Measurements from ENCODE around the gene CMBL. TPM values are rescaled to one million over a fixed set of nuclear protein-coding genes. Genes with fewer than 3 reads are reported as not detected.
"Not testable (repeated sequence)": the region's sequence is repeated elsewhere in the genome, so short reads cannot be mapped to it uniquely, and the experiment has no call there.

Gene CMBL
- total and polyA plus RNA-seq, 5 experiments from 2014 or later = 0.35 to 0.69 (median 0.51) TPM

GRCh38 chr5:10251405-10251804 is 56.3 kb downstream of the CMBL start:
- DNase-seq = no peak
- Mint-ChIP-seq H3K27me3 (no peaks in the 10 kb centered on the region), H3K36me3 (peaks cover 0 to 40% (median 8%) of the 10 kb centered on the region in 3 donors), H3K4me1 (peaks cover 25 to 68% (median 64%) of the 10 kb centered on the region in 4 donors), H3K9me3 (peaks cover 0 to 2% (median 0%) of the 10 kb centered on the region in 9 donors), H3K27ac (peak overlapping the region; percentile 52 to 100 (median 85)), H3K4me3 (peak overlapping the region; percentile 82 to 96 (median 91))
- POLR2A ChIA-PET = interaction anchor here (3.4 kb wide), 1 partner anchor 102 kb away, joined by 30 read pairs; the partner anchor contains the start of gene MARCHF6
- no peak for ATAC-seq

- Mint-ChIP-seq H3K27ac (peak overlapping the region; percentile 52 to 100 (median 85)), H3K36me3 (peaks cover 0 to 35% (median 5%) of the 10 kb centered on the region in 3 donors), H3K27me3 (no peaks in the 10 kb centered on the region), H3K4me3 (peak overlapping the region; percentile 82 to 96 (median 91)), H3K9me3 (peaks cover 0 to 2% (median 0%) of the 10 kb centered on the region in 9 donors), H3K4me1 (peaks cover 25 to 65% (median 61%) of the 10 kb centered on the region in 4 donors)
- DNase-seq = peak in 5 of 10 donors; percentile 6 to 44 (median 22)
- peak; percentile 27 to 45 for ATAC-seq
- POLR2A ChIA-PET = interaction anchor here (1.3 to 3.4 kb wide), 2 partner anchors 12 to 102 kb away, joined by 4 to 30 read pairs; partner anchors contain the start of gene MARCHF6
These were observed 56.9 kb downstream of the CMBL start for GRCh38 chr5:10250806-10251276.

DNA sequence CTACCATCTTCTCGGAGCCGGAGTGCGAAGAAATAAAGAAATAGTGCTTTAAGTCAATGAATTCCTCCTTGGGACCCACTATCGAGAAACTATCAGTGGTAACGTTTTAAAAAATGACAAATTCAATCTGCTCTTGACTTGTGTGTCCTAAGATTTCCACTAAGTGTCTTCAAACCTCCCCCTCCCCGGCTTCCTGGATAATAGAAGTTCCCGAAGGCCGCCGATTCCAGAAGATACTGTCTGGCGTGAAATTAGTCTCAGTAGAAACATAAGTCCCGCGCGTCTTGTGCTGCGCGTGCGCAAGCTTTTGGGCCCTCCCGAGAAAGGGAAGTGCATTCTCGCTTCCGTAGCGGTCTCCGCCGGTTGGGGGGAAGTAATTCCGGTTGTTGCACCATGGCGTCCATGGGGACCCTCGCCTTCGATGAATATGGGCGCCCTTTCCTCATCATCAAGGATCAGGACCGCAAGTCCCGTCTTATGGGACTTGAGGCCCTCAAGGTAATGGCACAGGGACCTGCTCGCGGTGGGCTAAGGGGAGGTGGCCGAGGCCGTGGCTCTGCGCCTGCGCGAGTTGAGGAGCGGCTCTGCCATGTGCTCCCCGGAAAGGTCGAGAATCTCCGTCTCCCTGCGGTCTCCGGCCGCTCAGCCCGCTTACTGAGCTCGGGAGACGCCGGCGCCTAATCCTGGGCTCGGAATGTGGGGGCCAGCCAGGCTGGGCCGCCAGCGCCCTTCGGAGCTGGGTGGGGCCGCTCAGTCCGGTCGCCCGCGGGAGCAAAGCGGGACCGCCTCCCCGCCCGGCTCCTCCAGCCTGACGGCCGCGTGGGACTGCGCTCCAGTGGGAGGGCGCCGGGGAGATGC is 57.5 kb downstream of the CMBL start, which contains the start of gene CCT5:
CCT5 (plus strand) TSS at position 333 of the 858 bp plus-strand sequence; CDS start at position 394, 61 bp downstream.
- H3K9me3 Mint-ChIP-seq = peaks cover 0 to 2% (median 0%) of the 10 kb centered on the region in 9 donors
- peaks cover 0 to 28% (median 3%) of the 10 kb centered on the region in 3 donors for H3K36me3 Mint-ChIP-seq
- H3K4me1 Mint-ChIP-seq = peaks cover 24 to 63% (median 58%) of the 10 kb centered on the region in 4 donors
- POLR2A ChIA-PET = interaction anchor here (0.6 to 3.4 kb wide), 4 partner anchors 9 to 103 kb away, joined by 3 to 30 read pairs (median 5); partner anchors contain the start of gene MARCHF6
- H3K27ac Mint-ChIP-seq = peak within 1 kb of the TSS; percentile 97 to 100 (median 99)
- H3K27me3 Mint-ChIP-seq = no peaks in the 10 kb centered on the region
- DNase-seq = peak; percentile 81 to 97 (median 90)
- H3K4me3 Mint-ChIP-seq = peak within 1 kb of the TSS; percentile 82 to 96 (median 92)
- ATAC-seq = peak; percentile 74 to 78

DNA sequence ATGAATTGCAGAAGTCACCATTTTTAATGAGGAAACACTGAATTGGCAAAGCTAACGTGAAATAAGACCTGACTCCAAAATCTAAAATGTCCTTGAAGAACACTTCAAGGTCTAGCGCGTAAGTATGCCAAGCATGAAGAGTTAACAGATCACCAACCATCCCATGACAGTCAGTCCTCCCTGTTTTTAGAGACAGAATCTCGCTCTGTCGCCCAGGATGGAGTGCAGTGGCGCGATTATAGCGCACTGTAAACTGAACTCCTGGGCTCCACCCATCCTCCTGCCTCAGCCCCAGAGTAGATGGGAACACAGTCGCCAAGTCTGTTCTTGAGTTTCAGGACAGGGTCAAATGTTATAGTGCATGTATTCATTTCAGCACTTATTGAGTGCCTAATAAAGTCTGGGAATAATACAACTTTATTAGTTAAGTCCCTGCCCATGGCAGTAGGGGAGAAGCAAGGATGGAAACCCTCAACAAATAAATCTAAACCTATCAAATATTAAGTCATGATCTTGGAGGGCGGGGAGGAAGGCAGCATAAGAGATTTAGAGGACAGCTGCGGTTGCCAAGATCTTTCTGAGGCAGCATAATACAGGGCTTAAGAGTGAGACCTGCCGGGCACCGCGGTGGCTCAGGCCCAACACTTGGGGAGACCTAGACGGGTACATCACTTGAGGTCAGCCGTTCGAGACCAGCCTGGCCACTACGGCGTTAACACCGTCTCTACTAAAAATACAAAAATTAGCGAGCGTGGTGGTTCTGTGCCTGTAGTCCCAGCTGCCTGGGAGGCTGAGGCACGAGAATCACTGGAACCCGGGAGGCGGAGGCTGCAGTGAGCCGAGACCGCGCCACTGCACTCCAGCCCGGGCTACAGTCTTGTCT is 59.1 kb downstream of the CMBL start:
- Mint-ChIP-seq H3K27ac (peak overlapping the region; percentile 97 to 100 (median 99)), H3K36me3 (peaks cover 0 to 13% (median 0%) of the 10 kb centered on the region in 3 donors), H3K4me1 (peaks cover 18 to 52% (median 46%) of the 10 kb centered on the region in 4 donors), H3K9me3 (peaks cover 0 to 2% (median 0%) of the 10 kb centered on the region in 9 donors), H3K27me3 (no peaks in the 10 kb centered on the region), H3K4me3 (peak overlapping the region; percentile 82 to 96 (median 92))
- POLR2A ChIA-PET = interaction anchor here (0.6 to 3.4 kb wide), 3 partner anchors 11 to 515 kb away, joined by 3 to 30 read pairs (median 6); partner anchors contain the start of gene MARCHF6
- DNase-seq (no peak), ATAC-seq (no peak)

- H3K4me1 Mint-ChIP-seq = peaks cover 18 to 41% (median 36%) of the 10 kb centered on the region in 4 donors
- ATAC-seq, H3K9me3 Mint-ChIP-seq, DNase-seq, H3K36me3 Mint-ChIP-seq, H3K27me3 Mint-ChIP-seq: not testable (repeated sequence)
- POLR2A ChIA-PET = interaction anchor here (1.2 kb wide), 1 partner anchor 106 kb away, joined by 5 read pairs; the partner anchor contains the start of gene MARCHF6
- H3K4me3 Mint-ChIP-seq = peak overlapping the region in 1 of 10 donors; percentile 29
- H3K27ac Mint-ChIP-seq = peak overlapping the region in 1 of 10 donors; percentile 43
These were observed 60.5 kb downstream of the CMBL start for GRCh38 chr5:10247217-10247616.

GRCh38 chr5:10246761-10247160 is 60.9 kb downstream of the CMBL start:
- peak overlapping the region in 4 of 10 donors; percentile 5 to 57 (median 30) for H3K27ac Mint-ChIP-seq
- POLR2A ChIA-PET = interaction anchor here (1.2 kb wide), 1 partner anchor 106 kb away, joined by 5 read pairs; the partner anchor contains the start of gene MARCHF6

GRCh38 chr5:10244342-10244944 is 63.3 kb downstream of the CMBL start:
- no peak overlapping the region for H3K27ac Mint-ChIP-seq
- POLR2A ChIA-PET = no interaction called here
- H3K27me3 Mint-ChIP-seq = no peaks in the 10 kb centered on the region

More at GRCh38 chr5:10246761-10247160, 60.9 kb downstream of the CMBL start:
- ATAC-seq = no peak
- no peaks in the 10 kb centered on the region for H3K27me3 Mint-ChIP-seq
- DNase-seq = no peak
- H3K9me3 Mint-ChIP-seq = peaks cover 0 to 2% (median 0%) of the 10 kb centered on the region in 9 donors
- H3K4me1 Mint-ChIP-seq = peaks cover 17 to 37% (median 31%) of the 10 kb centered on the region in 4 donors
- H3K36me3 Mint-ChIP-seq = no peaks in the 10 kb centered on the region
- peak overlapping the region in 2 of 10 donors; percentile 34 to 72 for H3K4me3 Mint-ChIP-seq

GRCh38 chr5:10243660-10244240 is 64.0 kb downstream of the CMBL start:
- Mint-ChIP-seq H3K36me3 (peaks cover 0 to 4% (median 4%) of the 10 kb centered on the region in 3 donors), H3K4me1 (peaks cover 8 to 23% (median 14%) of the 10 kb centered on the region in 4 donors), H3K27ac (no peak overlapping the region), H3K4me3 (peak overlapping the region in 1 of 10 donors; percentile 14), H3K9me3 (no peaks in the 10 kb centered on the region), H3K27me3 (no peaks in the 10 kb centered on the region)
- no peak for ATAC-seq
- DNase-seq = no peak
- POLR2A ChIA-PET = no interaction called here

More at GRCh38 chr5:10244342-10244944, 63.3 kb downstream of the CMBL start:
- Mint-ChIP-seq H3K9me3 (no peaks in the 10 kb centered on the region), H3K4me1 (peaks cover 9 to 26% (median 18%) of the 10 kb centered on the region in 4 donors), H3K4me3 (no peak overlapping the region), H3K36me3 (no peaks in the 10 kb centered on the region)
- DNase-seq = no peak
- ATAC-seq = no peak

- Mint-ChIP-seq H3K27me3 (no peaks in the 10 kb centered on the region), H3K4me3 (no peak overlapping the region), H3K27ac (no peak overlapping the region), H3K36me3 (peaks cover 0 to 49% (median 37%) of the 10 kb centered on the region in 3 donors), H3K4me1 (peaks cover 0 to 6% (median 0%) of the 10 kb centered on the region in 4 donors), H3K9me3 (no peaks in the 10 kb centered on the region)
- POLR2A ChIA-PET = no interaction called here
- ATAC-seq (no peak), DNase-seq (no peak)
These were observed 72.4 kb downstream of the CMBL start for GRCh38 chr5:10235350-10235749.

GRCh38 chr5:10233505-10233904 is 74.2 kb downstream of the CMBL start:
- ATAC-seq (no peak), DNase-seq (no peak)
- no peaks in the 10 kb centered on the region for H3K27me3 Mint-ChIP-seq
- POLR2A ChIA-PET = no interaction called here
- H3K4me3 Mint-ChIP-seq = no peak overlapping the region
- no peaks in the 10 kb centered on the region for H3K9me3 Mint-ChIP-seq
- H3K36me3 Mint-ChIP-seq = peaks cover 0 to 57% (median 44%) of the 10 kb centered on the region in 3 donors
- no peak overlapping the region for H3K27ac Mint-ChIP-seq
- peaks cover 0 to 5% (median 0%) of the 10 kb centered on the region in 4 donors for H3K4me1 Mint-ChIP-seq

- Mint-ChIP-seq H3K27me3 (no peaks in the 10 kb centered on the region), H3K4me1 (peaks cover 0 to 5% (median 0%) of the 10 kb centered on the region in 4 donors), H3K9me3 (no peaks in the 10 kb centered on the region), H3K27ac (no peak overlapping the region), H3K36me3 (peaks cover 0 to 54% (median 41%) of the 10 kb centered on the region in 3 donors), H3K4me3 (no peak overlapping the region)
- no peak for ATAC-seq
- POLR2A ChIA-PET = interaction anchor here (0.6 kb wide), 1 partner anchor 17 kb away, joined by 3 read pairs; the partner anchor contains the start of gene CCT5
- no peak for DNase-seq
These were observed 74.7 kb downstream of the CMBL start for GRCh38 chr5:10233011-10233410.

All from naive thymus-derived CD8-positive, alpha-beta T cell (primary cell).